ENCODE measurements around the gene AMOTL1. TPM values are rescaled to one million over a fixed set of nuclear protein-coding genes. Genes with fewer than 3 reads are reported as not detected.

Gene AMOTL1
- polyA plus RNA-seq, 1 donor (not counting 4 experiments of a cell fraction or from before 2014, with no cell fraction given) = 86.5 TPM

DNA sequence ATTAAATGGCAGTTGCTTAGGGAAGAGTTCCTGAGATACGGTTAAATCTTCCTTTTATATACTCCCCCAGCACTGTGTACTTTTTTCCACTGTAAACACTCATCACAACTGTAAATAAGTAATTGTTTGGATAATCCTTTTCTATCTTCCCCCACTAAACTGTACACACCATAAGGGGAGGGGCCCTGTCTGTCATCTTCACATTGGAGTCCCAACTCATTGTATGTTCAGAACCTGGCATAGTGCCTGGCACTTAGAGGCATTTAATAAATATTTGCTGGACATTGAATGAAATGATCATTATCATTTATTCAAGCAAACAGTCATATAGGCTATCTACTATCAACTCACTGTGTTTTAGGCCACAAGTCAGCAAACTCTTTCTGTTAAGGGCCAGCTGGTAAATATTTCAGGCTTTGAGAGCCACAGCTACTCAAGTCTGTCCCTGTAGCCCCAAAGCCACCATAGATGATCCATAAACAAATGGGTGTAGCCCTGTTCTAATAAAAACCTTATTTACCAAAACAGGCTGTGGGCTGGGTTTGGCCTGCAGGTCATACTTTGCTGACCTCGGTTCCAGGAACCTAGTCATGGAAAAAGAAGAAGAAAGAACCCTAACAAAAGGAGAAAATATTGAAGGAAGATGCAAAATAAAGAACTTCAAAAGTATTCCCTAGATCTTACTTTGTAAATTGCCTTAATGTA is 70.0 kb downstream of the AMOTL1 start:
- TF ChIP-seq, protein P1, sequence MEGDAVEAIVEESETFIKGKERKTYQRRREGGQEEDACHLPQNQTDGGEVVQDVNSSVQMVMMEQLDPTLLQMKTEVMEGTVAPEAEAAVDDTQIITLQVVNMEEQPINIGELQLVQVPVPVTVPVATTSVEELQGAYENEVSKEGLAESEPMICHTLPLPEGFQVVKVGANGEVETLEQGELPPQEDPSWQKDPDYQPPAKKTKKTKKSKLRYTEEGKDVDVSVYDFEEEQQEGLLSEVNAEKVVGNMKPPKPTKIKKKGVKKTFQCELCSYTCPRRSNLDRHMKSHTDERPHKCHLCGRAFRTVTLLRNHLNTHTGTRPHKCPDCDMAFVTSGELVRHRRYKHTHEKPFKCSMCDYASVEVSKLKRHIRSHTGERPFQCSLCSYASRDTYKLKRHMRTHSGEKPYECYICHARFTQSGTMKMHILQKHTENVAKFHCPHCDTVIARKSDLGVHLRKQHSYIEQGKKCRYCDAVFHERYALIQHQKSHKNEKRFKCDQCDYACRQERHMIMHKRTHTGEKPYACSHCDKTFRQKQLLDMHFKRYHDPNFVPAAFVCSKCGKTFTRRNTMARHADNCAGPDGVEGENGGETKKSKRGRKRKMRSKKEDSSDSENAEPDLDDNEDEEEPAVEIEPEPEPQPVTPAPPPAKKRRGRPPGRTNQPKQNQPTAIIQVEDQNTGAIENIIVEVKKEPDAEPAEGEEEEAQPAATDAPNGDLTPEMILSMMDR (optimal IDR thresholded peaks at IDR 0.05 in 1 of 3, IDR thresholded peaks at IDR 0.05 in 1 of 3, conservative IDR thresholded peaks at IDR 0.05 in 1 of 3; ENCODE audit: extremely low read depth in 1 of 3, insufficient read depth in 2 of 3, low read length in 3 of 3) = no peak
- TF ChIP-seq EZH2 (IDR thresholded peaks at IDR 0.05; ENCODE audit: low read length) = no peak
- Histone ChIP-seq H3K9me1 (ENCODE audit: control insufficient read depth, extremely low read depth, insufficient read depth, low read length) (no peaks in the 10 kb centered on the region), H3K4me1 (ENCODE audit: control insufficient read depth, extremely low read depth, insufficient read depth, low read length) (peaks cover 6% of the 10 kb centered on the region), H3K4me2 (ENCODE audit: control insufficient read depth, extremely low read depth, insufficient read depth, low read depth, low read length) (no peak overlapping the region), H3K36me3 (ENCODE audit: control insufficient read depth in 2 of 2, extremely low read depth in 1 of 2, insufficient read depth in 2 of 2, low read length in 2 of 2) (peaks cover 33 to 36% of the 10 kb centered on the region in 2 experiments), H2AFZ (ENCODE audit: control insufficient read depth, low read length) (no peak overlapping the region), H3K27ac (ENCODE audit: control insufficient read depth, insufficient read depth, low read length) (no peak overlapping the region), H3K9ac (ENCODE audit: control insufficient read depth, extremely low read depth, insufficient read depth, low read length) (no peak overlapping the region), H4K20me1 (ENCODE audit: control insufficient read depth, extremely low read depth, insufficient read depth, low read length) (peaks cover 5% of the 10 kb centered on the region), H3K27me3 (ENCODE audit: control insufficient read depth, extremely low read depth, insufficient read depth, low read length) (no peaks in the 10 kb centered on the region), H3K9me3 (ENCODE audit: control insufficient read depth, low read depth, low read length) (no peaks in the 10 kb centered on the region), H3K4me3 (ENCODE audit: control insufficient read depth in 2 of 3, extremely low read depth in 1 of 3, insufficient read depth in 2 of 3, low read depth in 1 of 3, low read length in 3 of 3) (no peak overlapping the region), H3K79me2 (ENCODE audit: control insufficient read depth, insufficient read depth, low read length) (peaks cover 43% of the 10 kb centered on the region)
- no peak for DNase-seq (ENCODE audit: low read depth, low spot score)
- dilution Hi-C loops (cut with MboI; ENCODE audit: extremely low pct_ligation_motif_present, low sequenced_read_pairs) = no loop called here
- no peak for FAIRE-seq

DNA sequence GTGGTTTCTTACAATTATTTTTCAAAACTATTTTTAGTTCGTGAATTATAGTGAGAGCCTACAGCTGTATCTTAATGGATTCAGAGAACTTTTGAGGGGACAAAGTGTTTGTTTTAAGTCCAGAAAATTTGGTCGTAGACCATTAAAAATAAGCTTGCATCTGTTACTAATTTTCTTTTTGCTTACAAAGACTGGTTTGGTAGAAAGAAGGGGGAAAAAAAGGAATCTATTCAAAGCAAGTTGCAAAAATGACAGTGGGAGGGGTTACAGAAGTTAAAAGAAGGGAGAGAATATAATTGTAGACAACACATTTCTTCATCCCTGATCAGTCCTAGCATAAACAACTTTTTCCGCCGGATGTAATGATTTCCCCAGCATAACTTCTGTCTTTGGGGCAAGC is 72.1 kb downstream of the AMOTL1 start:
- dilution Hi-C loops (cut with MboI; ENCODE audit: extremely low pct_ligation_motif_present, low sequenced_read_pairs) = no loop called here
- peaks cover 8% of the 10 kb centered on the region for H4K20me1 ChIP-seq (ENCODE audit: control insufficient read depth, extremely low read depth, insufficient read depth, low read length)
- peaks cover 17% of the 10 kb centered on the region for H3K4me1 ChIP-seq (ENCODE audit: control insufficient read depth, extremely low read depth, insufficient read depth, low read length)
- H3K27ac ChIP-seq (ENCODE audit: control insufficient read depth, insufficient read depth, low read length) = no peak overlapping the region
- H3K79me2 ChIP-seq (ENCODE audit: control insufficient read depth, insufficient read depth, low read length) = peaks cover 44% of the 10 kb centered on the region
- no peaks in the 10 kb centered on the region for H3K27me3 ChIP-seq (ENCODE audit: control insufficient read depth, extremely low read depth, insufficient read depth, low read length)
- H3K4me3 ChIP-seq (ENCODE audit: control insufficient read depth in 2 of 3, extremely low read depth in 1 of 3, insufficient read depth in 2 of 3, low read depth in 1 of 3, low read length in 3 of 3) = no peak overlapping the region
- no peaks in the 10 kb centered on the region for H3K9me1 ChIP-seq (ENCODE audit: control insufficient read depth, extremely low read depth, insufficient read depth, low read length)
- no peaks in the 10 kb centered on the region for H3K9me3 ChIP-seq (ENCODE audit: control insufficient read depth, low read depth, low read length)
- no peak overlapping the region for H3K4me2 ChIP-seq (ENCODE audit: control insufficient read depth, extremely low read depth, insufficient read depth, low read depth, low read length)
- DNase-seq (ENCODE audit: low read depth, low spot score) (no peak), FAIRE-seq (no peak)
- TF ChIP-seq, protein P1 (optimal IDR thresholded peaks at IDR 0.05 in 1 of 3, IDR thresholded peaks at IDR 0.05 in 1 of 3, conservative IDR thresholded peaks at IDR 0.05 in 1 of 3; ENCODE audit: extremely low read depth in 1 of 3, insufficient read depth in 2 of 3, low read length in 3 of 3) = no peak
- no peak for TF ChIP-seq EZH2 (IDR thresholded peaks at IDR 0.05; ENCODE audit: low read length)
- H3K9ac ChIP-seq (ENCODE audit: control insufficient read depth, extremely low read depth, insufficient read depth, low read length) = no peak overlapping the region
- H2AFZ ChIP-seq (ENCODE audit: control insufficient read depth, low read length) = no peak overlapping the region
- peaks cover 31 to 44% of the 10 kb centered on the region in 2 experiments for H3K36me3 ChIP-seq (ENCODE audit: control insufficient read depth in 2 of 2, extremely low read depth in 1 of 2, insufficient read depth in 2 of 2, low read length in 2 of 2)

Measured in keratinocyte (primary cell).